ENCODE results near the gene HPS5.

HPS5 gene

DNA sequence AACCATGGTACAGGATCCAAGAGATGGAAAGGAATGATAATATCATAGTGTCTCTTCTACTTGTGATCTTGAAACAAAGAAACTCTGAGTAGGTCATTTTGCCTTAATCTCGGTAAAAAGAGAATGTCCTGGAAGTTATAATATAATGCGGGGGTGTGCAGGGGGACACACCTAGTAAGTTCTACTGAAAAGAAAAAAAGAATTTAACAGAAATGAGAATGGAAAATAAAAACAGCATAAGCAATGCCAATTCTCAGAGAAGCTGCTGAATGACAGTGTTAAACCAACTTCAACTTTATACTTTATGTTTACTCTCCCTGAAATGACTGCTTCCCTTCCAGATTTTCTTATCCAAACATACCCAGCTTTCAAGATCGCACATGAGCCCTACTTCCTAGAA, 2.0 kb downstream of the HPS5 start:
- DNase-seq (ENCODE audit: low read depth in 1 of 2, low spot score in 1 of 2), result no peak

DNA sequence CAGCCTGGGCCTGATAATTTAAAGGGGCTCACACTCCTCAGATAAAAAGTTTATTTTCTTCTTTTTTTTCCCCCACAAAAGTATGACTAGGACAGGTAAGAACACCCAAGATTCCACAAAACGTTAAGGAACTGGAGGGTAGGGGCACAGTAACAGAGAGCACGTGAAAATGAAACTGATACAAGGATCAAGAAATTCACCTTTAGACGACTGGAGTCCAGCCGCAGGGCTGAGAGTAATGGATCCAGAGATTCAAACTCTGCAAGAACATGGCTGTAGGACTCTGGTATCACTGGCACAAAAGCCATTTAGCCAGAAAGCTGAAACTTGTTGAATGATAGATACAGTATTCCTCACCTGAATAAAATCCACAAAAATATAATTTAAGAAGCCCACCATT, 4.4 kb downstream of the HPS5 start:
- no peak for DNase-seq (ENCODE audit: low read depth in 1 of 2, low spot score in 1 of 2)

DNA sequence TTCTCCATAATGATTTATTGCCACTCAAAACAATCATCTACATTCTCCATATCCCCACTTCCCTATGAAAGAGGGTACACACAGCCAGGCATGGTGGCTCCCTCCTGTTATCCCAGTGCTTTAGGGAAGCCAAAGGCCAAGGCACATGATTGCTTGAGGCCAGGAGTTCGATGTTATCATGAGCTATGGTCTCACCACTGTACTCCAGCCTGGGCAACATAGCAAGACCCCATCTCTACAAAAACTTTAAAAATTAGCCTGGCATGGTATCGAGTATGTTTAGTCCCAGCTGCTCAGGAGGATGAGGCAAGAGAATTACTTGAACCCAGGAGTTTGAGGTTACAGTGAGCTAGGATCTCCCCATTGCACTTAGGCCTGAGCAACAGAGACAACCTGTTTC, 6.0 kb downstream of the HPS5 start:
- DNase-seq (ENCODE audit: low read depth in 1 of 2, low spot score in 1 of 2), result no peak

- DNase-seq (ENCODE audit: low read depth in 1 of 2, low spot score in 1 of 2), result no peak
Observed at GRCh38 chr11:18314784-18315523, 7.0 kb downstream of the HPS5 start.

DNA sequence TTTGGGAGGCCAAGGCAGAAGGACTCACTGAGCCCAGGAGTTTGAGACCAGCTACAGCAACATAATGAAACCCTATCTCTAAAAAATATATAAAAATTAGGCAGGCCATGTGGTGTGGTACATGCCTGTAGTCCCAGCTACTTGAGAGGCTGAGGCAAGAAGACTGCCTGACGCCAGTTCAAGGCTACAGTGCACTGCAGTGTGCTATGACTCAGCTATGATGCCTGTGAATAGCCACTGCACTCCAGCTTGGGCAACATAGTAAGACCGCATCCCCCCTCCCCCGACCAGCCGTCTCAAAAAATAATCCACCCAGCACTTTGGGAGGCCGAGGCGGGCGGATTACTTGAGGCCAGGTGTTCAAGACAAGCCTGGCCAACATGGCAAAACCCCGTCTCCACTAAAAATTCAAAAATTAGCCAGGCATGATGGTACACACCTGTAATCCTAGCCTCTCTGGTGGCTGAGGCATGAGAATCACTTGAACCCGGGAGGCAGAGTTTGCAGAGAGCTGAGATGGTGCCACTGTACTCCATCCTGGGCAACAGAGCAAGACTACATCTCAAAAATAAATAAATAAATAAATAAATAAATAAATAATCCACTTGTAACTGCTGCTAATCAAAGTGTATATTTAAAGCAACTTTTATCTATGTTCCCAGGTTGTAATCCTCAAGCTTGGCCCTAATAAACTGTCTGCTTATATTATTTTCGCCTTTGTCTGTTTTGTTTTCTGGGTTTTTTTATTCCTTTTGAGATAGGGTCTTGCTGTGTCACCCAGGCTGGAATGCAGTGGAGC, 7.8 kb downstream of the HPS5 start:
- no peak for DNase-seq (ENCODE audit: low read depth in 1 of 2, low spot score in 1 of 2)

GRCh38 chr11:18312663-18313420, 9.1 kb downstream of the HPS5 start:
- no peak for DNase-seq (ENCODE audit: low read depth in 1 of 2, low spot score in 1 of 2)

DNA sequence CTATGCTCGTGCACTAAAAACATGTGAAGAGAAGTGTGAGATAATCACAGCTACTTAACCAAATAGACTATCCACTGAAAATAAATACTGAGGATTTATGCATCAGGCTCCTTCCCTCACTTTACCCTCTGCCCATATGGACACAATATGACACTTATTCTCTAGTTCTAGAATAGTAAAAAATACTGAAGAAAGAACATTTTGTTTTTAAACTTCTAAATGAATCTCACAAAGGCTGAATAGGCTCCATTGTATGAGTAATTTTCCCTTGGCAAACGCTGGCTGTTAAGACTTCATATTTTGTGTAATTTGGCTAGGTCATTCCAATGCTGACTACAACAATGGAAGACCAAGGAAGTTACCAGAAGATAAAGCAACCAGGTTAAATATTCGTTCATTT, 9.9 kb downstream of the HPS5 start:
- no peak for DNase-seq (ENCODE audit: low read depth in 1 of 2, low spot score in 1 of 2)

DNA sequence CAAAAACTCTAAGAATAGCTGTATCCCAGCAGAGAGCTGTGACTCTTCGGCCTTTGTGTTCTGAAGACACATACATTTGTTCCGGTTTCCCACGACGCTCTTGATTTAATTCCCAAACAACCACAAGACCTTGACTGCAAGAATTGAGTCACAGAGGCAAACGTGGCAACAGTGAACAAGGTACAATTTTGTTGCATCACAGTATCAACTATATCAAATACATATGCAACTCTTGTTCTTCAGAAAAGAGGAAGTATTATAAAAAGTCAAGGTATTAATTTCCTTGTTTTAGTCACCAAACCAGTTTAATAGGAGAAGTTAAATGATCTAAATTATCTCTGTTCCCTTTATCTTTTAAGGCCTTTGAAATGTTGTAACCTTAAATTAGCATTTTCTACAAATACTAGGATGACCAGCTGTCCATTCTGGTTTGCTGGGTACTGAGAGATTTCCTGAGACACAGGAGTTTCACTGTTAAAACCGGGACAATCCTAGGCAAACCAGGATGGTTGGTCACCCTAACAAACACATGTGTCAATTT, 11.1 kb downstream of the HPS5 start:
- DNase-seq (ENCODE audit: low read depth in 1 of 2, low spot score in 1 of 2), result no peak

GRCh38 chr11:18309691-18310090, 12.2 kb downstream of the HPS5 start:
- no peak for DNase-seq (ENCODE audit: low read depth in 1 of 2, low spot score in 1 of 2)

DNA sequence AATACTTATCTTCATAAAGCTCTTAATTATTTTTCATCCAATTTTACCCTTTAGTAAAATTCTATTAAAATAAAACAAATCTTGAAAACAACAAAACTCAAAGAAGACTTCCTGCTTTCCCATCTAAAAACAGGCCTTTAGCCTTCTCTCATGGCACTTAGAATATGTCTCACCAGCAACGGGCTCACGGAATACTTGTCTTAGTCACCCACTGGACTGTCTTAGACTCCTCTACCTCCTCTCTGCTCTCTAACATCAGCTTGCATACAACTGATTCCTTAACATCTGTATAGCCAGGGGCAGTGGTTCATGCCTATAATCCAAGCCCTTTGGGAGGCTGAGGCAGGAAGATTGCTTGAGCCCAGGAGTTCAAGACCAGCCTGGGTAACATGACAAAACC, 13.7 kb downstream of the HPS5 start:
- DNase-seq (ENCODE audit: low read depth in 1 of 2, low spot score in 1 of 2), result no peak

DNA sequence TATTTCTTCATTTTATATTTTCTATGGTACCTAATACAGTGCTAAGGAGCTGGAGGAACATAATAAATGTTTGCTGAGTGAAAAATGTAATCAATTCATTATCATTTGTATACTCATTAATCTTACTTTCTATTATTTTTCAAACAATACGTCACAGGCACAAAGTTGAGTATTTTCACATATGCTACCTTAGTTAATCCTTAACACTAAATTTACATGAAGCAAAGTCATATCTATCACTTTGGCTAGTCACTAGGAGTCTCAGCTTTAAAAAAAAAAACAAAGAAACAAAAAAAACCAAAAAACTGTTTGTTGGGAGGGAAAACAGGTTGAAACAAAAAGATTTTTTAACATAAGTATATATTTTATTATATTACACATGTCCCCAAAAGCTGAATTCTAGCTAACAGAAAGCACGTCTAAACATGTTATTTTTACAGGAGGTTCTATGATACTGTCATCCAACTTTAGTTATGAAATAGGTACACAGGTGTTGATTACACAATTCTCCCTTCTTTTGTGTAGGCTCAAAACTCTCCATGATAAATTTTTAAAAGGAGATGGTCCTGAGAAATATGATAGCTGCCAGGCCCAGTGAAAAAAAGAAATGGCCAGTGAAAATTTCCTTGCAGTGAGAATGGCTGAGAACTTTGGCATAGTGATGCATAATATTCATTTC, 14.3 kb downstream of the HPS5 start:
- DNase-seq (ENCODE audit: low read depth in 1 of 2, low spot score in 1 of 2), result no peak

DNA sequence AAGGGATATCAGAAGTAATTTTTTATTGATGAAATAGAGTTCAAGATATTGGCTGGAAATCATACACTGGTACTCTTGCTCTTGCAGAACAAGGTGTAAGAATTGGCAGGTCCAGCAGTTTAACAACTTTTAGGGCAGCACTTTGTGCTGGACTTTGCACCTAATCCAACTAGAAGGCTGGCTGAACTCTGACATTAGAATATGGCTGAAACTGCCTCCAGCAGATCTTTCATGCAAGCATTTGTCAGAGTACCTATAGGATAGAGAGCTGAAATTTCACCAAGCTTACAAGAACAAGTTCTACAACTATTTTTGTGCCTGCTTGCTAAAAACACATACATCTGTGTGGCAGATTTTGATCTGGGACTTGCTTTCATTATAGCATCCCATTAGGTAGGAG, 17.2 kb downstream of the HPS5 start:
- DNase-seq (ENCODE audit: low read depth in 1 of 2, low spot score in 1 of 2), result no peak

- DNase-seq (ENCODE audit: low read depth in 1 of 2, low spot score in 1 of 2), result no peak
Observed at GRCh38 chr11:18299721-18300120, 22.2 kb downstream of the HPS5 start.

DNA sequence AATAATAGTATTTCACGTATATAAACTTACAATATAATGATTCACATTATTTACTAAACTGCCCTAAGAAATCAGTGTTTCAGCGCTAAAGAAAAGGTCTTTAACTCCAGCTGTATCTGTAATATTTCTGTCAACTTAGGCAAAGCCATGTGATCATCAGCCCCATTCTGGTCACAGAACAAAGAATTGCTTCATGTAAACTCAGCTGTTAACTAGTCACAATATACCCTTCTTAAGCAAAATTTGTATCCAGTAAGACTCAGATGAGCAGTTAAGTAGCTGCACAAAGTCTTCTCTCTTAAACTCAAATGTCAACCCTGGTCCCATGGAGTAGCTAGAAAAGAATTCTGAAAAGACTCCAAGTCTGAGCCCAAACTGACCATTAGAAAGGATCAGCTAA, 26.6 kb downstream of the HPS5 start:
- no peak for DNase-seq (ENCODE audit: low read depth in 1 of 2, low spot score in 1 of 2)

DNA sequence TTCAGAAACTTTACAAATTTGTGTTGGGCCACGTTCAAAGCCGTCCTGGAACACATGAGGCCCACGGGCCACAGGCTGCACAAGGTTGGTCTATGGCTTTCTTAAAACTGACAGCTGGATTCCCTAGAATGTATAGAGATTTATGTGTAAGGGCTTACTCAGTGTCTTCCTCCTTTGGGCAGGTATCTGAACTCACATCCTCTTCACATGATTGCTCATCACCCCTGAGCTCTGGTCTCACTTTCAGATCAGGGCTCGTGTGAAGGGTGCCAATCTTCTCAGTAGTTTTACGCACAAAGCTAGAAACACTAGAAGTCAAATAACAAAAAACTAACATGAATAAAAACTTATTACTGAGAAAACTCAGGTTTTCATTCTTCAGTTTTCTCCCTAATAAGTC, 27.1 kb downstream of the HPS5 start:
- no peak for DNase-seq (ENCODE audit: low read depth in 1 of 2, low spot score in 1 of 2)

- no peak for DNase-seq (ENCODE audit: low read depth in 1 of 2, low spot score in 1 of 2)
Observed at GRCh38 chr11:18288911-18289310, 33.0 kb downstream of the HPS5 start.

GRCh38 chr11:18285841-18286240, 36.1 kb downstream of the HPS5 start:
- DNase-seq (ENCODE audit: low read depth in 1 of 2, low spot score in 1 of 2), result no peak

DNA sequence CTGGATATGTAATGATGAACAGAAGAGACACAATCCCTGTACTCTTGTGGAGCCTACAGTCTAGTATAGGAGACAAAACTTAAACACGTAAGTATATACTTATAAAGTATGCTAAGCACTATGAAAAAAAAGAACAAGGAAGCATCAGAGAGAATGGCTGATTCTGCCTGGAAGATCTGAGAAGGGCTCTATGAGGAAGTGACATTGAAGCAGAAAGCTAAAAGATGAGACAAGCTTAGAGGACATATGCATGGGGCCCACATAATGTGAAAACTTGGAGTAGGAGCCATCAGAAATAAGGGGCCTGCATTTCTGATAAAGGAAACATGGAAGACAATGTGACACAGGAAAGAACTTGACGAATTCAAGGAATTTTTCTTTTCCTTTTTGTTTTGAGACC, 39.3 kb downstream of the HPS5 start:
- DNase-seq (ENCODE audit: low read depth in 1 of 2, low spot score in 1 of 2), result no peak

- no peak for DNase-seq (ENCODE audit: low read depth in 1 of 2, low spot score in 1 of 2)
Observed at GRCh38 chr11:18280438-18281045, 41.4 kb downstream of the HPS5 start.

GRCh38 chr11:18277565-18278271, 44.2 kb downstream of the HPS5 start:
- DNase-seq (ENCODE audit: low read depth in 1 of 2, low spot score in 1 of 2), result no peak

Measured in activated CD4-positive, alpha-beta T cell treated with anti-CD3 and anti-CD28 coated beads, Interleukin-2, amount 50 U/mL, for 24 hours (primary cell).